Measurements from ENCODE around the gene CCT8L2.
"Not testable (repeated sequence)": the region's sequence is repeated elsewhere in the genome, so short reads cannot be mapped to it uniquely, and the experiment has no call there.

CCT8L2 gene

DNA sequence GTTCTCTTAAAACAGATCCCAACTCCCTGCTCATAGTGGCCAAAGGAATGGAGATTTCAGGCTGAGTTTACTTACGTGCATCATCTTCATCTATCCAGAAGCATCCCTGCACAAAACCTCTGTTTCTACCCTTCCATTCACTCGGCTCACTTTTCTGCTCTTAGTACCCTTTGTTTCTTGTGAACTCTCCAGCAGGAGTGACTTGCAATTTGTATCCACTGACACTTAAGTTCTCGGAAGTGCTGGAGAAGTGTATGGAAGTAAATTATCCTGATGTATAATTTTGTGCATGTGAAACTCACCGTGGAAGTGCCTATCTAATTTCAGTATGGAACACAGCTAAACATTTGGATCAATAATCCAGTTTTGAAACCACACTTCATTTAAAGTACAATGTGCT lies 7.0 kb upstream of the CCT8L2 start:
- not testable (repeated sequence) for DNase-seq

DNA sequence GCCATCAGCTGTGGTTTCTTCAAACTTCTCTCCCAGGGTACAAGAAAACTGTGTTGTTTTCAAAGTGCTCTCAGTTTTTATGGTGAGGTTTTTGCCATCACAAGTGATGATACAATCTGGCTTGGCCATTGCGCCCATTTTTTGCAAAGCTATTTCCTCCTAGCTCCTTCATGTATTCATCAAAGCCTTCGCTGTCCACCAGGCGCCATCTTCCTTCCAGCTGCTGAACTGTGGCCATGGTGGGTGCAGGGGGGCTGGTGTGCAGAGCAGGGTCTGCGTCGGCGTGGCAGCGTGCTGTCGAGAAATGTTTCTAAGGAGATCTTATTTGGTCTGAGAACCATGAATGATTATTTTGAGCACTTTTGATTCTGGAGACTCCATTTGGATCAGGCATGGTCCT lies 2.6 kb upstream of the CCT8L2 start:
- DNase-seq = not testable (repeated sequence)

GRCh38 chr22:16594026-16594425 lies 1.4 kb upstream of the CCT8L2 start:
- DNase-seq = no peak

DNA sequence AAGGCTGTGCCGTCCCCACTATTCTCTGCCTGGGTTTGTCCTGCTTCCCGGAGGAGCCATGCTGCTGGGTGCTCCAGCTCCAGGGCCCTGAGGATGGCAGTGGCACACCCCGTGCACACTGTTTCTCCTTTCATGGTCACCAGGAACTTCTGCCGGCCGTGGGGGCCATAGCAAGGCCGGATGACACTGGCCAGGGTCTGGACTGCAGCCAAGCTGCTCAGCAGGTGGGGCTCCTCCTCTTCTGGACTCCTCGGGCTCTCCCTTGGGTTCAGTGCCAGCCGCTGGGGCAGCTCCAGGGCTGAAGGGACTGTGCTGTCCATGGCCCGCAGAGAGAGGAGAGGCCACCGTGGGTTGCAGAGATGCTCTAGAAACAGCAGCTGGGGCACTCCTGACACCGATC lies 379 bp downstream of the CCT8L2 start:
- not testable (repeated sequence) for DNase-seq

- DNase-seq = not testable (repeated sequence)
Measured at GRCh38 chr22:16591136-16591535, 1.5 kb downstream of the CCT8L2 start.

- DNase-seq = no peak
Measured at GRCh38 chr22:16586991-16587390, 5.6 kb downstream of the CCT8L2 start.

DNA sequence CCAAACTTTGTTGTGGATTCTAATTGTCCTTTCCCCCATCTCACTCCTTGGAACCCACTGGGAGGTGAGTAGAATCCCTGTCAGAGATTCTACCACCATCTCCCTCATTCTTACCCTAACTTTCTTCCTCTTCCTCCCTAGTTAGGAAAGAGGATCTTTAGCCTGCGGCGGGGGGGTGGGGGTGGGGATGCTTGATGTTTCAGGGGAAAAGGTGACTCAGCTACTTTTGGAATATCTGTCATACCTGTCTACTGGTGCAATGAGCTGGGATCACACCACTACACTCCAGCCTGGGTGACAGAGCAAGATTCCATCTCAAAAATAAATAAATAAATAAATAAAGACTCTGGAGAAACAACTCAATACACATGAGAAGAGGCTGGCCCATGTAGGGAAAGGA lies 6.4 kb downstream of the CCT8L2 start:
- no peak for DNase-seq

- DNase-seq = not testable (repeated sequence)
Measured at GRCh38 chr22:16580872-16581271, 11.7 kb downstream of the CCT8L2 start.

DNA sequence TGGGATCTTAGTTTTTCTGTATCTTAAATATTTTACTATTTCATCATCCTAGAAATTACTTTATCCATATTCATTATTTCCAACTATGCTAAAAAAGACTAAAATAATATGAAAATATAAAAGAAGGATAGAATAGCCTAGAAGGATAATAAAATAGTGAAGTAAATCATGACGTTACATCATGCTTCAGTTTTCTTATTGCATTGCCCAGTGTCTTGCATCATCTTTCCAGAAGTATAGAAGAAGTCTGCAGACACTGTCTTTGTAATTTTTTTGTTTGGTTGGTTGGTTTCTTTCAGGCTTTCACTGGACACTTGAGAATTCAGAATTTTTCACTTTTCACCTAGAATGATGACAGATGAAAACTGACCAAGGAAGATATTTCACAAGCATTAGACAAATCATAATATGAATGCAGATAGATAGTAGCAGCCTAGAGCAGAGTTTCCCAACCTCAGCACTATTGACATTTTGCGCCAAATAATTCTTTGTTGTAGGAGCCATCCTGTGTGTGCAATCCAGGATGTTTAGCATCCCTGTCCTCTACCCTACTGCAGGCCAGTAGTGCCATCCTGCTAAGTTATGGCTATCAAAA lies 23.3 kb downstream of the CCT8L2 start:
- not testable (repeated sequence) for DNase-seq

DNA sequence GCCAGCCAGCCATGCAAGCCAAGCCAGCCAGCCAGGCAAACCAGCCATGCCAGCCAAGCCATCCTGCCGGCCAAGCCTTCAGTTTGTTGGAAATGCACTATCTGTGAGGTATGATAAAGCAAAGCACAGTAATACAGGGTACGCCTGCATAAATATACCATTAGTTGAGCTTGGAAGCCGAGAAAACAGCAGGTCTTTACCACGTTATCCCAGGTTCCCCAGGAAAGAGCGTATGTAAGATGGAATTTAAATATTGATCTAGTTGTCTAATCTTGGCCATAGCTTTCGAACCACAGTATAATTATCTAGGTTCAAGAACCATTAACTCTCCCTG lies 24.2 kb downstream of the CCT8L2 start:
- DNase-seq = no peak

GRCh38 chr22:16567617-16568424 lies 24.8 kb downstream of the CCT8L2 start:
- not testable (repeated sequence) for DNase-seq

DNA sequence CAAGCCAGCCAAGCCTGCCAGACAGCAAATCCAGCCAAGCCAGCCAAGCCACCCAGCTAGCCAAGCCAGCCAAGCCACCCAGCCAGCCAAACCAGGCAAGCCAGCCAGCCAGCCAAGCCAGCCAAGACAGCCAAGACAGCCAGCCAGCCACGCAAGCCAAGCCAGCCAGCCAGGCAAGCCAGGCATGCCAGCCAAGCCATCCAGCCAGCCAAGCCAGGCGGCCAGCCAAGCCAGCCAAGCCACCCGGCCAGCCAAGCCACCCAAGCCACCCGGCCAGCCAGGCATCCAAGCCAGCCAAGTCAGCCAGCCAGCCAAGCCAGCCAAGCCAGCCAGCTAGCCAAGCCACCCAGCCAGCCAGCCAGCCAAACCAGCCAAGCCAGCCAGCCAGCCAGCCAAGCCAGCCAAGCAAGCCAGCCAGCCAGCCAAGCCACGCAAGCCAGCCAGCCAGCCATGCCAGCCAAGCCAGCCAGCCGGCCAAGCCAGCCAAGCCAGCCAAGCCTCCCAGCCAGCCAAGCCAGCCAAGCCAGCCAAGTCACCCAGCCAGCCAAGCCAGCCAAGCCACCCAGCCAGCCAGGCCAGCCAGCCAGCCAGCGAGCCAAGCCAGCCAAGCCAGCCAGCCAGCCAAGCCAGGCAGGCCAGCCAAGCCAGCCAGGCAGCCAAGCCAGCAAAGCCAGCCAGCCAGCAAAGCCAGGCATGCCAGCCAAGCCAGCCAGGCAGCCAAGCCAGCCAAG lies 26.0 kb downstream of the CCT8L2 start:
- not testable (repeated sequence) for DNase-seq

DNA sequence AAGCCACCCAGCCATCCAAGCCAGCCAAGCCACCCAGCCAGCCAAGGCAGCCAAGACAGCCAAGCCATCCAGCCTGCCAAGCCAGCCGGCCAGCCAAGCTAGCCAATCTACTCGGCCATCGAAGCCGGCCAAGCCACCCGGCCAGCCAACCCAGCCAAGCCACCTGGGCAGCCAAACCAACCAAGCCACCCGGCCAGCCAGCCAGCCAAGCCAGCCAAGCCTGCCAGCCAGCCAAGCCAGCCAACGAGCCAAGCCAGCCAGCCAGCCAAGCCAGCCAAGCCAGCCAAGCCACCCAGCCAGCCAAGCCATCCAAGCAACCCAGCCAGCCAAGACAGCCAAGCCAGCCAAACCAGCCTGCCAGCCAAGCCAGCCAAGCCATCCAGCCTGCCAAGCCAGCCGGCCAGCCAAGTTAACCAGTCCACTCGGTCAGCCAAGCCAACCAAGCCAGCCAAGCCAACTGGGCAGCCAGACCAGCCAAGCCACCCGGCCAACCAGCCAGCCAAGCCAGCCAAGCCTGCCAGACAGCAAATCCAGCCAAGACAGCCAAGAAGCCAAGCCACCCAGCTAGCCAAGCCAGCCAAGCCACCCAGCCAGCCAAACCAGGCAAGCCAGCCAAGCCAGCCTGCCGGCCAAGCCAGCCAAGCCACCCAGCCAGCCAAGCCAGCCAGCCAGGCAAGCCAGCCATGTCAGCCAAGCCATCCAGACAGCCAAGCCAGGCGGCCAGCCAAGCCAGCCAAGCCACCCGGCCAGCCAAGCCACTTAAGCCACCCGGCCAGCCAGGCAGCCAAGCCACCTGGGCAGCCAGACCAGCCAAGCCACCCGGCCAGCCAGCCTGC lies 26.8 kb downstream of the CCT8L2 start:
- not testable (repeated sequence) for DNase-seq

- not testable (repeated sequence) for DNase-seq
Measured at GRCh38 chr22:16564837-16565584, 27.6 kb downstream of the CCT8L2 start.

GRCh38 chr22:16563555-16564520 lies 28.8 kb downstream of the CCT8L2 start:
- DNase-seq = no peak

- peak in 1 of 56 donors; percentile 5 for DNase-seq
Measured at GRCh38 chr22:16562711-16563554, 29.7 kb downstream of the CCT8L2 start.

DNA sequence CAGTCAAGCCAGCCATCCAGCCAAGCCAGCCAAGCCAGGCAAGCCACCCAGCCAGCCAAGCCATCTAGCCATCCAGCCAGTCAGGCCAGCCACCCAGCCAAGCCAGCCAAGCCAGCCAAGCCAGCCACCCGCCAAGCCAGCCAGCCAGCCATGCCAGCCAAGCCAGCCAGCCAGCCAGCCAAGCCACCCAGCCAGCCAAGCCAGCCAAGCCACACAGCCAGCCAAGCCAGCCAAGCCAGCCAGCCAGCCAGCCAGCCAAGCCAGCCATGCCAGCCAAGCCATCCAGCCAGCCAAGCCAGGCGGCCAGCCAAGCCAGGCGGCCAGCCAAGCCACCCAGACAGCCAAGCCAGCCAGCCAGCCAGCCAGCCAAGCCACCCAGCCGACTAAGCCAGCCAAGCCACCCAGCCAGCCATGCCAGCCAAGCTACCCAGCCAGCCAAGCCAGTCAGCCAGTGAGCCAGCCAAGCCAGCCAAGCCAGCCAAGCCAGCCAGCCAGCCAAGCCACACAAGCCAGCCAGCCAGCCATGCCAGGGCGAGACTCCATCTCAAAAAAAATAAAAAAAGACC lies 31.4 kb downstream of the CCT8L2 start:
- not testable (repeated sequence) for DNase-seq

- DNase-seq = not testable (repeated sequence)
Measured at GRCh38 chr22:16560651-16561050, 32.0 kb downstream of the CCT8L2 start.

Data from amygdala (tissue), 56 donors.